Neural progenitor cell (in vitro differentiated cells): ENCODE results near the gene GPR107.

ENCODE experiments used
- CTCF ChIP-seq: fragments of 200-600 bp; sonication (generic); IDR thresholded peaks from 2 replicates; pipeline ENCODE4 v1.5.1; 2017; ENCODE audit warnings: antibody characterized with exemption, mild to moderate bottlenecking
- EZH2 ChIP-seq: fragments of 200-600 bp; sonication (generic); IDR thresholded peaks from 2 replicates; pipeline ENCODE4 v1.6.1; 2017; ENCODE audit warnings: antibody characterized with exemption, mild to moderate bottlenecking, moderate library complexity

GRCh38 chr9:130165579-130165978, 111.9 kb downstream of the GPR107 start:
- no peak for TF ChIP-seq CTCF
- no peak for TF ChIP-seq EZH2
